KMS-11 (cell line): Measurements from ENCODE around the gene ELF1.

Experiments used
- H2AFZ ChIP-seq: fragments of 200-600 bp; sonication (generic); 2 replicates; pipeline ENCODE4 v1.6.1; 2016; ENCODE audit warnings: antibody characterized with exemption, mixed run types, low read depth
- H3K27ac ChIP-seq: fragments of 200-600 bp; sonication (generic); 2 replicates; pipeline ENCODE4 v1.6.1; 2016; ENCODE audit warnings: mild to moderate bottlenecking, mixed run types
- H3K27me3 ChIP-seq: fragments of 200-600 bp; sonication (generic); 2 replicates; pipeline ENCODE4 v1.6.1; 2017; ENCODE audit warnings: mild to moderate bottlenecking, low read depth, mixed run types, moderate library complexity; ENCODE audit not compliant: insufficient read depth
- H3K36me3 ChIP-seq: fragments of 200-600 bp; sonication (generic); 2 replicates; pipeline ENCODE4 v1.6.1; 2017; ENCODE audit warnings: mild to moderate bottlenecking, mixed run types; ENCODE audit not compliant: insufficient read depth
- H3K4me1 ChIP-seq: fragments of 200-600 bp; sonication (generic); 2 replicates; pipeline ENCODE4 v1.6.1; 2016; ENCODE audit warnings: mild to moderate bottlenecking, low read depth, mixed run types; ENCODE audit not compliant: poor library complexity, severe bottlenecking
- H3K4me2 ChIP-seq: fragments of 200-600 bp; sonication (generic); 2 replicates; pipeline ENCODE4 v1.7.0; 2016; ENCODE audit warnings: mild to moderate bottlenecking, mixed run types
- H3K4me3 ChIP-seq: fragments of 200-600 bp; sonication (generic); IDR thresholded peaks from 2 replicates; pipeline ENCODE4 v1.6.1; 2017; ENCODE audit warnings: low read depth, low read length, mixed read lengths; ENCODE audit not compliant: insufficient read depth
- H3K79me2 ChIP-seq: fragments of 200-600 bp; sonication (generic); 2 replicates; pipeline ENCODE4 v1.6.1; 2016; ENCODE audit warnings: low read depth, mixed run types; ENCODE audit not compliant: insufficient read depth
- H3K9ac ChIP-seq: fragments of 200-600 bp; sonication (generic); 2 replicates; pipeline ENCODE4 v1.6.1; 2016; ENCODE audit warnings: mild to moderate bottlenecking, mixed run types
- H4K20me1 ChIP-seq: fragments of 200-600 bp; sonication (generic); 2 replicates; pipeline ENCODE4 v1.6.1; 2016; ENCODE audit warnings: mild to moderate bottlenecking, mixed run types; ENCODE audit not compliant: insufficient read depth
- TF ChIP-seq, protein P1 (sequence below): fragments of 200-600 bp; sonication (generic); conservative IDR thresholded peaks from 2 replicates; pipeline ENCODE4 v1.6.1; 2017; ENCODE audit warnings: low read depth, mild to moderate bottlenecking, antibody characterized with exemption, low read length, moderate library complexity, mixed read lengths

Gene ELF1

DNA sequence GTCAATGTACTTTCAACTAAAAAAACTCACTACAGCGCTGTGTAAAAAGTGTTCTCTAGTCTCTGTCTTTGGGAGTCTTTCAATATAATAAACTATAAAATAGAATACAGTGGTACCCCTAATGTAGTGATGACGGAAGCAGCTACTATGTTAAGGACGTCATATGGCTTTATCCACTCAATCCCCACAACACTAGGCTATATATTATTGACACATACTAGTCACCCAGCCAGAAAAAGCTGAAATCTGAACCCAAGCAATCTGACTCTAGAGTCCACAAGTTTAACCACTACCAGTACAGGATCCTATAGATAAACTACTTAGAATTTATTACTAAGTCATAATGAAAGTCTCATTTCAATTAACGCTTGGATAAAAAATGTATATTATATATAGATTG, 48.3 kb downstream of the ELF1 start:
- Histone ChIP-seq H4K20me1 (peaks cover 72% of the 10 kb centered on the region), H3K4me1 (peaks cover 98% of the 10 kb centered on the region), H3K27ac (no peak overlapping the region), H3K4me3 (no peak overlapping the region), H3K9ac (no peak overlapping the region), H3K36me3 (no peaks in the 10 kb centered on the region), H3K79me2 (peaks cover 100% of the 10 kb centered on the region), H3K4me2 (no peak overlapping the region; the same call in 1 of the 2 replicates), H2AFZ (no peak overlapping the region), H3K27me3 (no peaks in the 10 kb centered on the region)
- TF ChIP-seq, protein P1, sequence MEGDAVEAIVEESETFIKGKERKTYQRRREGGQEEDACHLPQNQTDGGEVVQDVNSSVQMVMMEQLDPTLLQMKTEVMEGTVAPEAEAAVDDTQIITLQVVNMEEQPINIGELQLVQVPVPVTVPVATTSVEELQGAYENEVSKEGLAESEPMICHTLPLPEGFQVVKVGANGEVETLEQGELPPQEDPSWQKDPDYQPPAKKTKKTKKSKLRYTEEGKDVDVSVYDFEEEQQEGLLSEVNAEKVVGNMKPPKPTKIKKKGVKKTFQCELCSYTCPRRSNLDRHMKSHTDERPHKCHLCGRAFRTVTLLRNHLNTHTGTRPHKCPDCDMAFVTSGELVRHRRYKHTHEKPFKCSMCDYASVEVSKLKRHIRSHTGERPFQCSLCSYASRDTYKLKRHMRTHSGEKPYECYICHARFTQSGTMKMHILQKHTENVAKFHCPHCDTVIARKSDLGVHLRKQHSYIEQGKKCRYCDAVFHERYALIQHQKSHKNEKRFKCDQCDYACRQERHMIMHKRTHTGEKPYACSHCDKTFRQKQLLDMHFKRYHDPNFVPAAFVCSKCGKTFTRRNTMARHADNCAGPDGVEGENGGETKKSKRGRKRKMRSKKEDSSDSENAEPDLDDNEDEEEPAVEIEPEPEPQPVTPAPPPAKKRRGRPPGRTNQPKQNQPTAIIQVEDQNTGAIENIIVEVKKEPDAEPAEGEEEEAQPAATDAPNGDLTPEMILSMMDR, result no peak

DNA sequence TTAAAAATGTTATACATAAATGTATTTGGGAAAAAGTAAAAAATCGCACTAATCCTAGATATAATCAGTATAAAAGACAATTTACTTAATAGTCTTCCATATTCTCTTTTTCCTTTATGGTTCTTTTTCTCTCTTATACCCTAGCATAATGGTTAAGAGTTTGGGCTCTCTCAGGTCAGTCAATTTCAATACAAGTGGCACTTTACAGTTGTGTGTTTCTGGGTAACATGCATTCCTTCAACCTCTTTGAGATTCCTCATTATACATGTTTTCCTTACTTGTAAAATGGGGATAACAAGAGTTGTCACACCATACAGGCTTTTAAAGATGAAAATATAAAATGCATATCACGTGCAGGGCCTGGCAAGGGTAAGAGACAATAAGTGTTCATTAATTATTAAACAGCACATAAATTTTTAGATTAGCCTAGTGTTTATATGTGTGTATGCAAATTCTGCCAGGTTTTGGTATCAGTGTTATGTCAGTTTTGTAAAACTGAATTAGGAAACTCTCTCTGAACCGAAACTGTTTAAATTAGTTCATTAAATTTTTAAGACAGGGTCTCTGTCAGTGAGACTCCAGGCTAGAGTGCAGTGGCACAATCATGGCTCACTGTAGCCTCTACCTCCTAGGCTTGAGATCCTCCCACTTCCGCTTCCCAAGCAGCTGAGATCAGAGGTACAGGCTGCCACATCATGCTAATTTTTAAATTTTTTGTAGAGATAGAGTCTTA, 49.8 kb downstream of the ELF1 start:
- H3K9ac ChIP-seq, result no peak overlapping the region
- H3K79me2 ChIP-seq, result peaks cover 100% of the 10 kb centered on the region
- H3K27me3 ChIP-seq, result no peaks in the 10 kb centered on the region
- H2AFZ ChIP-seq, result no peak overlapping the region
- H4K20me1 ChIP-seq, result peaks cover 72% of the 10 kb centered on the region
- peak overlapping the region; percentile 17; the same call in 1 of the 2 replicates for H3K4me2 ChIP-seq
- no peak overlapping the region for H3K4me3 ChIP-seq
- no peaks in the 10 kb centered on the region for H3K36me3 ChIP-seq
- peaks cover 98% of the 10 kb centered on the region for H3K4me1 ChIP-seq
- H3K27ac ChIP-seq, result no peak overlapping the region
- TF ChIP-seq, protein P1, result no peak

DNA sequence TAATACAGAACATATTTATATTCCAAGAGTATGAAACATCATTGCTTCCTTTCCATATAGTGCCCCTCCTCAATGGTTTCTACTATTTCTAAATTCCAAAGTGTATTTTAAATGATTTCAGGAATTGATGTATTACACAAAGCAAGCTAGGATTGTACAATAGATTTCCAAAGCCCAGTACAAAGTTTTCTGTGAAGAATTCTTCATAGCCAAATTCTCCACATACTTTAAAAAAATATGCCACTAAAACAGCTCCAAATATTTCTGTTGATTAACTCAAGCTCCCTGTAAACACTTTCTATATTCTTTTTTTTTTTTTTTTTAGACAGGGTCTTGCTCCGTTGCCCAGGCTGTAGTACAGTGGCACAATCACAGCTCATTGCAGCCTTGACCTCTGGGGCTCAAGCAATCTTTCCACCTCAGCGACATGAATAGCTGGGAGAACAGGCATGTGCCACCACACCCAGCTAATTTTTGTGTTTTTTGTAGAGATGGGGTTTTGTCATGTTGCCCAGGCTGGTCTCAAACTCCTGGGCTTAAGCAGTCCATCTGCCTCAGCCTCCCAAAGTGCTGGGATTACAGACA, 50.6 kb downstream of the ELF1 start:
- H3K79me2 ChIP-seq, result peaks cover 100% of the 10 kb centered on the region
- H3K4me3 ChIP-seq, result no peak overlapping the region
- no peak overlapping the region for H3K27ac ChIP-seq
- H3K36me3 ChIP-seq, result no peaks in the 10 kb centered on the region
- peaks cover 73% of the 10 kb centered on the region for H4K20me1 ChIP-seq
- TF ChIP-seq, protein P1, result no peak
- peaks cover 98% of the 10 kb centered on the region for H3K4me1 ChIP-seq
- H3K27me3 ChIP-seq, result no peaks in the 10 kb centered on the region
- no peak overlapping the region for H3K9ac ChIP-seq
- H3K4me2 ChIP-seq, result 0 out of 2 replicates have a peak overlapping the region, but pooled peaks have one; percentile 17
- H2AFZ ChIP-seq, result no peak overlapping the region

DNA sequence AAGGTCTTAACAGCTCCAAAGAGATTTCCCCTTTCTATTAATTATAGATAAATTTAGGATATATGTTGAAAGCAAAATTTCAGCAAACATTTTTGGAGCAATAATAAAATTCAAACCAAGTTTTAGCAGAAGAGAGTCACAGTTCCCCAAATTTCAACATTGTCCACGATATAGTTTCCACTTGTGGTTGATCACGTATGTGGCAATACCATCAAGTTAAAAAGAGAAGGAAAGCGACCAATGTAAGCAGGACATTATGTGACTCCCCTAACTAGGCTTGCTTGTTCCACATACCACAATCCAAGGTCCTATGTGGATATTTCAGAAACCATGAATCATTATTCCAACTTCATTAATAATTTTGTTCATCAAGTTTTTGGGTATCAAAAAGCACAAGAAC, 52.8 kb downstream of the ELF1 start:
- peaks cover 64% of the 10 kb centered on the region for H4K20me1 ChIP-seq
- peaks cover 95% of the 10 kb centered on the region for H3K4me1 ChIP-seq
- H3K79me2 ChIP-seq, result peaks cover 100% of the 10 kb centered on the region
- H3K36me3 ChIP-seq, result no peaks in the 10 kb centered on the region
- H2AFZ ChIP-seq, result no peak overlapping the region
- H3K4me3 ChIP-seq, result no peak overlapping the region
- H3K27ac ChIP-seq, result no peak overlapping the region
- H3K27me3 ChIP-seq, result no peaks in the 10 kb centered on the region
- TF ChIP-seq, protein P1, result no peak
- H3K4me2 ChIP-seq, result no peak overlapping the region
- no peak overlapping the region for H3K9ac ChIP-seq
